ENCODE results near the gene MCUB. TPM values are rescaled to one million over a fixed set of nuclear protein-coding genes. Genes with fewer than 3 reads are reported as not detected.

MCUB gene
- total and polyA plus RNA-seq, 2 donors from 2014 or later: 2.3 to 15.2 TPM

- Histone ChIP-seq H3K36me3 (ENCODE audit: control insufficient read depth in 2 of 3, insufficient read depth in 3 of 3, low read length in 3 of 3) (no peaks in the 10 kb centered on the region), H3K4me3 (ENCODE audit: low read length in 3 of 3) (no peak overlapping the region), H3K9ac (ENCODE audit: low read length in 3 of 3) (no peak overlapping the region), H3K27ac (ENCODE audit: low read depth in 2 of 2, low read length in 2 of 2) (no peak overlapping the region), H3K27me3 (ENCODE audit: control insufficient read depth, insufficient read depth, low read length) (no peaks in the 10 kb centered on the region), H3K4me1 (ENCODE audit: control insufficient read depth in 2 of 3, insufficient read depth in 2 of 3, low read depth in 1 of 3, low read length in 3 of 3) (no peaks in the 10 kb centered on the region), H3K9me3 (ENCODE audit: control insufficient read depth in 2 of 3, insufficient read depth in 1 of 3, low read length in 3 of 3) (no peaks in the 10 kb centered on the region)
- intact Hi-C loops (cut with DNase I): no loop called here
- DNase-seq (no peak), FAIRE-seq (no peak)
- TF ChIP-seq, protein P1, sequence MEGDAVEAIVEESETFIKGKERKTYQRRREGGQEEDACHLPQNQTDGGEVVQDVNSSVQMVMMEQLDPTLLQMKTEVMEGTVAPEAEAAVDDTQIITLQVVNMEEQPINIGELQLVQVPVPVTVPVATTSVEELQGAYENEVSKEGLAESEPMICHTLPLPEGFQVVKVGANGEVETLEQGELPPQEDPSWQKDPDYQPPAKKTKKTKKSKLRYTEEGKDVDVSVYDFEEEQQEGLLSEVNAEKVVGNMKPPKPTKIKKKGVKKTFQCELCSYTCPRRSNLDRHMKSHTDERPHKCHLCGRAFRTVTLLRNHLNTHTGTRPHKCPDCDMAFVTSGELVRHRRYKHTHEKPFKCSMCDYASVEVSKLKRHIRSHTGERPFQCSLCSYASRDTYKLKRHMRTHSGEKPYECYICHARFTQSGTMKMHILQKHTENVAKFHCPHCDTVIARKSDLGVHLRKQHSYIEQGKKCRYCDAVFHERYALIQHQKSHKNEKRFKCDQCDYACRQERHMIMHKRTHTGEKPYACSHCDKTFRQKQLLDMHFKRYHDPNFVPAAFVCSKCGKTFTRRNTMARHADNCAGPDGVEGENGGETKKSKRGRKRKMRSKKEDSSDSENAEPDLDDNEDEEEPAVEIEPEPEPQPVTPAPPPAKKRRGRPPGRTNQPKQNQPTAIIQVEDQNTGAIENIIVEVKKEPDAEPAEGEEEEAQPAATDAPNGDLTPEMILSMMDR (IDR thresholded peaks at IDR 0.05; ENCODE audit: borderline replicate concordance, extremely low read depth, insufficient read depth): no peak
These were observed 40.4 kb downstream of the MCUB start for GRCh38 chr4:109600431-109600830.

DNA sequence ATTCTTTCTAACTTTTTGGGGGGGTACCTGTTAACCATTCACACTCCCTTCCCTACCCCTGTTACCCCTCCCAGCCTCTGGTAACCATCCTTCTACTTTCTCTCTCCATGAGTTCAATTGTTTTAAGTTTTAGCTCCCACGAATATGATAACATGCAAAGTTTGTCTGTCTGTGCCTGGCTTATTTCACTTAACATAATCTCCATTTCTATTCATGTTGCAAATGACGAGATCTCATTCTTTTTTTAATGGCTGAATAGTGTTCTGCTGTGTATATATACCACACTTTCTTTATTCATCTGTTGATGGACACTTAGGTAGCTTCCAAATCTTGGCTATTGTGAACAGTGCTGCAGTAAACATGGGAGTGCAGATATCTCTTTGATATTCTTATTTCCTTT is 41.3 kb downstream of the MCUB start:
- Histone ChIP-seq H3K4me3 (ENCODE audit: low read length in 3 of 3) (no peak overlapping the region), H3K9me3 (ENCODE audit: control insufficient read depth in 2 of 3, insufficient read depth in 1 of 3, low read length in 3 of 3) (no peaks in the 10 kb centered on the region), H3K9ac (ENCODE audit: low read length in 3 of 3) (no peak overlapping the region), H3K27ac (ENCODE audit: low read depth in 2 of 2, low read length in 2 of 2) (no peak overlapping the region), H3K27me3 (ENCODE audit: control insufficient read depth, insufficient read depth, low read length) (no peaks in the 10 kb centered on the region), H3K4me1 (ENCODE audit: control insufficient read depth in 2 of 3, insufficient read depth in 2 of 3, low read depth in 1 of 3, low read length in 3 of 3) (no peaks in the 10 kb centered on the region), H3K36me3 (ENCODE audit: control insufficient read depth in 2 of 3, insufficient read depth in 3 of 3, low read length in 3 of 3) (no peaks in the 10 kb centered on the region)
- TF ChIP-seq, protein P1 (IDR thresholded peaks at IDR 0.05; ENCODE audit: borderline replicate concordance, extremely low read depth, insufficient read depth): no peak
- no peak for DNase-seq
- intact Hi-C loops (cut with DNase I): no loop called here
- FAIRE-seq: no peak

DNA sequence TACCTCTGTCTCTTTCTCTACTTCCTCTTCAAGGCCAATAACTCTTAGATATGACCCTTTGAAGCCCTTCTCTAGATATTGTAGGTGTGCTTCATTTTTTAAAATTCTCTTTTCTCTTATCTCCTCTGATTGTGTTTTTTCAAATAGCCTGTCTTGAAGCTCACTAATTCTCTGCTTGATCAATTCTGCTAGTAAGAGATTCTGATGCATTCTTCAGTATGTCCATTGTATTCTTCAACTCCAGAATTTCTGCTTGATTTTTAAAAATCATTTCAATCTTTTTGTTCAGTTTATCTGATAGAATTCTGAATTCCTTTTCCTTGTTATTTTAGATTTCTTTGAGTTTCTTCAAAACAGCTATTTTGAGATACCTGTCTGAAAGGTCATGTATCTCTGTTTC is 47.9 kb downstream of the MCUB start:
- Histone ChIP-seq H3K27me3 (ENCODE audit: control insufficient read depth, insufficient read depth, low read length) (no peaks in the 10 kb centered on the region), H3K4me3 (ENCODE audit: low read length in 3 of 3) (no peak overlapping the region), H3K27ac (ENCODE audit: low read depth in 2 of 2, low read length in 2 of 2) (no peak overlapping the region), H3K9ac (ENCODE audit: low read length in 3 of 3) (no peak overlapping the region), H3K36me3 (ENCODE audit: control insufficient read depth in 2 of 3, insufficient read depth in 3 of 3, low read length in 3 of 3) (no peaks in the 10 kb centered on the region), H3K9me3 (ENCODE audit: control insufficient read depth in 2 of 3, insufficient read depth in 1 of 3, low read length in 3 of 3) (peaks cover 0 to 4% (median 0%) of the 10 kb centered on the region in 3 donors), H3K4me1 (ENCODE audit: control insufficient read depth in 2 of 3, insufficient read depth in 2 of 3, low read depth in 1 of 3, low read length in 3 of 3) (no peaks in the 10 kb centered on the region)
- DNase-seq (no peak), FAIRE-seq (no peak)
- TF ChIP-seq, protein P1 (IDR thresholded peaks at IDR 0.05; ENCODE audit: borderline replicate concordance, extremely low read depth, insufficient read depth): no peak
- intact Hi-C loops (cut with DNase I): no loop called here

DNA sequence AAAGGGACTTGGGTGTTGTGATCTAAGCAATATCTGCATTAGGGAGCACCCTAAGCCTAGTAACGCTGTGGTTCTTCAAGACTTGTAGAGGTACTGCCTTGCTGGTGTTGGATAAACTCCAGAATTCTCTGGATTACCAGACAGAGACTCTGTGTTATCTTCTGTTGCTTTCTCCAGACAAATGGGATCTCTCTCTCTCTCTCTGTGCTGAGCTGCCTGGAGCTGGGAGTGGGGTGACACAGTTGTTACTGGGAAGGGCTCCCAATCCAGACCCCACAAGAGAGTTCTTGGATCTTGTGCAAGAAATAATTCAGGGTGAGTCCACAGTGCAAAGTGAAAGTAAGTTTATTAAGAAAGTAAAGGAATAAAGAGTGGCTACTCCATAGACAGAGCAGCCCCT is 48.8 kb downstream of the MCUB start:
- Histone ChIP-seq H3K27me3 (ENCODE audit: control insufficient read depth, insufficient read depth, low read length) (no peaks in the 10 kb centered on the region), H3K4me1 (ENCODE audit: control insufficient read depth in 2 of 3, insufficient read depth in 2 of 3, low read depth in 1 of 3, low read length in 3 of 3) (no peaks in the 10 kb centered on the region), H3K36me3 (ENCODE audit: control insufficient read depth in 2 of 3, insufficient read depth in 3 of 3, low read length in 3 of 3) (no peaks in the 10 kb centered on the region), H3K9me3 (ENCODE audit: control insufficient read depth in 2 of 3, insufficient read depth in 1 of 3, low read length in 3 of 3) (peaks cover 0 to 4% (median 0%) of the 10 kb centered on the region in 3 donors), H3K4me3 (ENCODE audit: low read length in 3 of 3) (no peak overlapping the region), H3K27ac (ENCODE audit: low read depth in 2 of 2, low read length in 2 of 2) (no peak overlapping the region), H3K9ac (ENCODE audit: low read length in 3 of 3) (no peak overlapping the region)
- FAIRE-seq: no peak
- DNase-seq: no peak
- intact Hi-C loops (cut with DNase I): no loop called here
- TF ChIP-seq, protein P1 (IDR thresholded peaks at IDR 0.05; ENCODE audit: borderline replicate concordance, extremely low read depth, insufficient read depth): no peak
